GM12875 (cell line): ENCODE results near the gene PPP3CA.

ENCODE experiments used
- H3K4me3 ChIP-seq: one replicate; pipeline ENCODE4 v1.5.1; 2011; ENCODE audit warnings: low read depth, low read length, control low read depth
- TF ChIP-seq, protein P1 (sequence below): IDR thresholded peaks from 2 replicates; pipeline ENCODE4 v1.5.1; 2011; ENCODE audit warnings: low read depth, mild to moderate bottlenecking, control low read depth, inconsistent platforms, low read length, moderate library complexity, borderline replicate concordance; ENCODE audit not compliant: insufficient read depth

PPP3CA gene

GRCh38 chr4:101125045-101125942 is 222.0 kb downstream of the PPP3CA start:
- no peak overlapping the region for H3K4me3 ChIP-seq
- TF ChIP-seq, protein P1, sequence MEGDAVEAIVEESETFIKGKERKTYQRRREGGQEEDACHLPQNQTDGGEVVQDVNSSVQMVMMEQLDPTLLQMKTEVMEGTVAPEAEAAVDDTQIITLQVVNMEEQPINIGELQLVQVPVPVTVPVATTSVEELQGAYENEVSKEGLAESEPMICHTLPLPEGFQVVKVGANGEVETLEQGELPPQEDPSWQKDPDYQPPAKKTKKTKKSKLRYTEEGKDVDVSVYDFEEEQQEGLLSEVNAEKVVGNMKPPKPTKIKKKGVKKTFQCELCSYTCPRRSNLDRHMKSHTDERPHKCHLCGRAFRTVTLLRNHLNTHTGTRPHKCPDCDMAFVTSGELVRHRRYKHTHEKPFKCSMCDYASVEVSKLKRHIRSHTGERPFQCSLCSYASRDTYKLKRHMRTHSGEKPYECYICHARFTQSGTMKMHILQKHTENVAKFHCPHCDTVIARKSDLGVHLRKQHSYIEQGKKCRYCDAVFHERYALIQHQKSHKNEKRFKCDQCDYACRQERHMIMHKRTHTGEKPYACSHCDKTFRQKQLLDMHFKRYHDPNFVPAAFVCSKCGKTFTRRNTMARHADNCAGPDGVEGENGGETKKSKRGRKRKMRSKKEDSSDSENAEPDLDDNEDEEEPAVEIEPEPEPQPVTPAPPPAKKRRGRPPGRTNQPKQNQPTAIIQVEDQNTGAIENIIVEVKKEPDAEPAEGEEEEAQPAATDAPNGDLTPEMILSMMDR: no peak

DNA sequence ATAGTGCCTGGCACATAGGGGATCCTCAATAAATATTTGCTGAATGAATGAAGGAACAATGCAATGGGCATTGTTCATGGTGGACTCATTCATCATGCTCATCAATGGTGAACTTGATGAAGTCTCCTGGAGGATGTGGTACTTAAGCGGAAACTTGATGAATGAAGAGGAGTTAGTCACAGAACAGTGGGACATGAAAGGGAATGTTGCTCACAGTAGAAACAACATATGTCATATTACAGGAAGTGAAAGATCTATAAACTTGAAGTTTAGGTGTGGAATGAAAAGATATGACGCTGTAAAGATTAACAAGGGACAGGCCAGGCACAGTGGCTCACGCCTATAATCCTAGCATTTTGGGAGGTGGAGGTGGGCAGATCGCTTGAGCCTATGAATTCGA is 224.1 kb downstream of the PPP3CA start:
- no peak overlapping the region for H3K4me3 ChIP-seq
- TF ChIP-seq, protein P1: no peak

- H3K4me3 ChIP-seq: no peak overlapping the region
- TF ChIP-seq, protein P1: no peak
These were observed 225.3 kb downstream of the PPP3CA start for GRCh38 chr4:101122019-101122418.

DNA sequence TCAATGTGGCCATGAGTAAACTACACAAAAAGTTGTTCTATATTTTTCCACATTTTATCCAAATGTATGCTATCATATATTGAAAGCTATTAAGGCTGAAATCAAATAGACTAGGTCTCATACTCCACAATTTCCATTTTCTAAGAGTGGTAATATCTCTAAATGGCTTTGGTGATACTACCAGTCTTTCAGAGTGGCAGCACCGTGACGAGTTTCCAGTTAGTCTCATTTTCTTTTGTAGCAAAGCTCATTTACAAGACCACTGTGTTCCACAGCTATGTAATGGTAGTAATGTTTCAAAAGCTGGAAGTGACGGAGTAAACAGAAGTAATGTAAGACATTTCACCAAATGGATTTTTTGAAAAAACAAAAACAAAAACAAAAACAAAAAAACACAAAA is 228.2 kb downstream of the PPP3CA start:
- TF ChIP-seq, protein P1: no peak
- H3K4me3 ChIP-seq: no peak overlapping the region

DNA sequence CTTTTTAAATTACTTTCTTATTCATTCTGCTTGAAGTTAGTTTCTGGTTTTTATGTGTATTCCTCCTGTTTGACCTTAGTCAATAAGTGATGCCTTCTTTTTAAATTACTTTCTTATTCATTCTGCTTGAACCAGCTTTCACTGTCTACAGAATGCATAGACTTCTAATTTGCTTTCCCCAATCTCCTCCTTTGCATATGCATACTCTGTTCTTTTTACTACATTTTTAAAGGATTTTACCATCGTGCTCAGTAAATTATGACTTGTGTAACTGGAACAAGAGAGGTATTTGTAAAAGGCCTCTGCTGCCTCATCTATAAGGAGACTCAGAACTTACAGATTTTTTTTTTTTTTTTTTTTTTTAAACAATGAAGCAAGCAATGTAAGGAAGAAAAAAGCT is 228.7 kb downstream of the PPP3CA start:
- H3K4me3 ChIP-seq: no peak overlapping the region
- TF ChIP-seq, protein P1: no peak

GRCh38 chr4:101115887-101116286 is 231.4 kb downstream of the PPP3CA start:
- TF ChIP-seq, protein P1: no peak
- no peak overlapping the region for H3K4me3 ChIP-seq

DNA sequence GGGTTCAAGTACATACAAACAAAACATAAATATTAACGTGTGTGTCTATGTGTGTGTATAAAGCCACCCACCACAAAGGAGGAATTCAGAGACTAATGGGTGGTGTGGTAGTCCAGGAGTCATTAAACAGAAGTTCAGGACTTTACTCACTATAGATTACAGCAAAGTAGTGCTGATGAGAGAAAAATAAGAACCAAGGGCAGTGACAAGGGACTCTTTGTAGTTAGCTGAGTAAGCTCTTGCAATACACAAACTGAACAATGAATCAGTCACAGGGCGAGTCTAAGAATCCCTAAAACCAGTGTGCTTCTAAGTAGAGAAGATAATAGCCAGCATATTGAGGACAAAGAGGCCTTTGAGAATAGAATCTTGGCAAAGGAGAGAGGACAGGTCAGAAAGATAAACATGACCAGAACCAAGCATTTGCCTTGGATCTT is 232.4 kb downstream of the PPP3CA start:
- TF ChIP-seq, protein P1: no peak

More for the DNA sequence above, 232.4 kb downstream of the PPP3CA start:
- H3K4me3 ChIP-seq: no peak overlapping the region
